SU-DHL-6 (cell line): ENCODE results near the gene EIF4G2.

ENCODE experiments used
- EZH2phosphoT487 ChIP-seq: fragments of 200-600 bp; sonication (generic), shearing (Covaris generic); conservative IDR thresholded peaks from 2 replicates; pipeline ENCODE4 v1.6.1; 2018; ENCODE audit warnings: mild to moderate bottlenecking, antibody characterized with exemption, low read length, moderate library complexity, mixed read lengths
- TF ChIP-seq, protein P1 (sequence below): fragments of 200-600 bp; sonication (generic); IDR thresholded peaks from one replicate; pipeline ENCODE4 v1.5.1; 2017; ENCODE audit warnings: antibody characterized with exemption, mild to moderate bottlenecking, low read length, moderate library complexity; ENCODE audit not compliant: insufficient read depth, poor library complexity, severe bottlenecking

DNA sequence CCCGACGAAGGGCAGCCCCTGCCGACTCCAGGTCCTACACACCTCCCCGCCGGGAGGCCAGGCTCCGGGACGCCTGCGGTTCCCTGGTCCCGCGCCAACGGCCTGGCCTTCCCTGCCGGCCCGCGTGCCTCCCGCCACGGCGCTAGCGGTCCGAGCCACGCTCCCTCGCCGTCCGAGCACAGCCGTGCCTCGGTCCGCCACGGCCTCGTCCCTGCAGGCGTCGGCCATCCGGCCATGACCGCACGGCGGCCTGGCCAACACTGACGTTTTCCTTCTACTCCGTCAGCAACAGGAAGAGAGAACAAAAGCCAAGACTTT, 532 bp downstream of the EIF4G2 start:
- TF ChIP-seq, protein P1, sequence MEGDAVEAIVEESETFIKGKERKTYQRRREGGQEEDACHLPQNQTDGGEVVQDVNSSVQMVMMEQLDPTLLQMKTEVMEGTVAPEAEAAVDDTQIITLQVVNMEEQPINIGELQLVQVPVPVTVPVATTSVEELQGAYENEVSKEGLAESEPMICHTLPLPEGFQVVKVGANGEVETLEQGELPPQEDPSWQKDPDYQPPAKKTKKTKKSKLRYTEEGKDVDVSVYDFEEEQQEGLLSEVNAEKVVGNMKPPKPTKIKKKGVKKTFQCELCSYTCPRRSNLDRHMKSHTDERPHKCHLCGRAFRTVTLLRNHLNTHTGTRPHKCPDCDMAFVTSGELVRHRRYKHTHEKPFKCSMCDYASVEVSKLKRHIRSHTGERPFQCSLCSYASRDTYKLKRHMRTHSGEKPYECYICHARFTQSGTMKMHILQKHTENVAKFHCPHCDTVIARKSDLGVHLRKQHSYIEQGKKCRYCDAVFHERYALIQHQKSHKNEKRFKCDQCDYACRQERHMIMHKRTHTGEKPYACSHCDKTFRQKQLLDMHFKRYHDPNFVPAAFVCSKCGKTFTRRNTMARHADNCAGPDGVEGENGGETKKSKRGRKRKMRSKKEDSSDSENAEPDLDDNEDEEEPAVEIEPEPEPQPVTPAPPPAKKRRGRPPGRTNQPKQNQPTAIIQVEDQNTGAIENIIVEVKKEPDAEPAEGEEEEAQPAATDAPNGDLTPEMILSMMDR: no peak
- no peak for TF ChIP-seq EZH2phosphoT487
